Measurements from ENCODE around the gene ZNF775.

The ZNF775 gene

DNA sequence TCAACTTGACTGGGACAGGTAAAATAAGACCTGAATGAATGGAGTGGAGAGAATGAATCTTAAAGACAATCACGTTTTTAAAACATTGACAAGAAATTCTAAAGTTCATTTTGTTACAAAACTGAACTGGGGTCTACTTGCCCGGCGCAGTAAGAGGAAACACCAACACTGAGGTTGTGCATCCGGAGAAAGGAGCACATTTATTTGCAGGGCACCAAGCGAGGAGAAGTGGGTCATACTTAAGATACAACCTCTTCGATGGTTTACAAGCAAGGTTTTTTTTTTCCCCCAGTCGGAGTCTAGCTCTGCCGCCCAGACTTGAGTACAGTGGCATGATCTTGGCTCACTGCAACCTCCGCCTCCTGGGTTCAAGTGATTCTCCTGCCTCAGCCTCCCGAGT is 13.9 kb upstream of the ZNF775 start:
- H3K27me3 ChIP-seq (ENCODE audit: control insufficient read depth, insufficient read depth, low read length): no peaks in the 10 kb centered on the region

DNA sequence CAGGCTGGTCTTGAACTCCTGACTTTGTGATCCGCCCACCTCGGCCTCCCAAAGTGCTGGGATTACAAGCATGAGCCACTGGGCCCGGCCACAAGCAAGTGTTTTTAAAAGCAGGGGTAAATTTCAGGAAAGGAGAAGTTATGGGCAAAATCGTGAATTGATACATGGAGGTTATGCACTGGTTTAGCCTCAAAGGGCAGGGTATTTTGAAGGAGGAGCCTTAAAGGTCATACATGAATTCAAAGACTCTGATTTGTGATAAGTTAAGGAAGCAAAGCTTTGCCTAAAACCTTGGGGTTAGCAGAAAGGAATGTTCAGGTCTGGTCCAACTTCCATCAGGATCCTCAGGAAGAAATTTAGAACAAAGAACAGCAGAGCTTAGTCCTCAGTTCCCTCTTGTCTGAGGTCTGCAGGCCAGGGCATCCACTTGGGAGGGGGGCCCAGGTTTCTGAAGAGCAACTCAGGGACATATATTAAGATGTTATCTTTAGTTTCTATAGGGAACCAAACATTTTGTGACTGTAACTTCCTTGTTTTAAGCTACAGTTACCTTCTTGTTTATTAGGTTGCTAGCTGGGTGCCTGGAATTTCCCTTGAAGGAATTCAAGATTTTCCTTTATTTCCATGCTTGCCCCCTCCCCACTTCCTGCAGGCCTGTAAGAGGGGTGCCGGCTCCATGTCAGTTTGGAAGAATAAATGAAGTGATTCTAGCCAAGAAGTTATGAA is 13.3 kb upstream of the ZNF775 start:
- Histone ChIP-seq H3K4me1 (ENCODE audit: control insufficient read depth, insufficient read depth, low read length) (peaks cover 15% of the 10 kb centered on the region), H3K4me3 (ENCODE audit: low read length) (no peak overlapping the region), H3K36me3 (ENCODE audit: control insufficient read depth, insufficient read depth, low read length) (peaks cover 3% of the 10 kb centered on the region), H3K27me3 (ENCODE audit: control insufficient read depth, insufficient read depth, low read length) (no peaks in the 10 kb centered on the region), H3K9ac (ENCODE audit: low read length) (no peak overlapping the region), H3K27ac (ENCODE audit: low read depth, low read length) (no peak overlapping the region)

More for the DNA sequence above, 13.9 kb upstream of the ZNF775 start:
- Histone ChIP-seq H3K36me3 (ENCODE audit: control insufficient read depth, insufficient read depth, low read length) (no peaks in the 10 kb centered on the region), H3K9ac (ENCODE audit: low read length) (no peak overlapping the region), H3K27ac (ENCODE audit: low read depth, low read length) (no peak overlapping the region), H3K4me3 (ENCODE audit: low read length) (no peak overlapping the region), H3K4me1 (ENCODE audit: control insufficient read depth, insufficient read depth, low read length) (peaks cover 9% of the 10 kb centered on the region)

DNA sequence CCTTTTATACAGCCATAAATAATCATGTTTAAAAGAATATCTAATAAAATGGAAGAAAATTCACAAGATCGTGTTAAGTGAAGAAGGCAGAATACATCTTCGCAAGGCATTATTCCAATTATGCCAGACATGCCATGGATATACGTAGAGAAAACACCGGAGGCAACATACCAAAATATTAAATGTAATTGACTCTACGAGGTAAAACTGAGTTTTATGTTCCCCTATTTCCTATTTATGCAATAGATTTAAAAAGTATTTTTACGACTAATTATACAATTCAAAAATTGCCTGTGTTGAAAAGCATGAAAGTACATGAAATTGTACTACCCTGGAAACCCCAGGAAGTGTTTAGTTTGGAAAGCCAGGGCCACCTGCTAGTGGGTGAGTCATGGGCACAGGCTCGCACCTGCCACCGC is 11.4 kb upstream of the ZNF775 start:
- Histone ChIP-seq H3K36me3 (ENCODE audit: control insufficient read depth, insufficient read depth, low read length) (peaks cover 5% of the 10 kb centered on the region), H3K27me3 (ENCODE audit: control insufficient read depth, insufficient read depth, low read length) (no peaks in the 10 kb centered on the region), H3K27ac (ENCODE audit: low read depth, low read length) (peak overlapping the region; percentile 91), H3K4me3 (ENCODE audit: low read length) (peak overlapping the region; percentile 72), H3K4me1 (ENCODE audit: control insufficient read depth, insufficient read depth, low read length) (peaks cover 16% of the 10 kb centered on the region), H3K9ac (ENCODE audit: low read length) (peak overlapping the region; percentile 66)

GRCh38 chr7:150368096-150368883 is 10.8 kb upstream of the ZNF775 start, which contains the start of gene REPIN1:
REPIN1 (plus strand) TSS chr7:150368822; CDS start chr7:150369712, 890 bp downstream.
- peaks cover 10% of the 10 kb centered on the region for H3K36me3 ChIP-seq (ENCODE audit: control insufficient read depth, insufficient read depth, low read length)
- no peaks in the 10 kb centered on the region for H3K27me3 ChIP-seq (ENCODE audit: control insufficient read depth, insufficient read depth, low read length)
- H3K4me3 ChIP-seq (ENCODE audit: low read length): peak within 1 kb of the TSS; percentile 91
- H3K27ac ChIP-seq (ENCODE audit: low read depth, low read length): peak within 1 kb of the TSS; percentile 91
- peak within 1 kb of the TSS; percentile 66 for H3K9ac ChIP-seq (ENCODE audit: low read length)
- peaks cover 16% of the 10 kb centered on the region for H3K4me1 ChIP-seq (ENCODE audit: control insufficient read depth, insufficient read depth, low read length)

DNA sequence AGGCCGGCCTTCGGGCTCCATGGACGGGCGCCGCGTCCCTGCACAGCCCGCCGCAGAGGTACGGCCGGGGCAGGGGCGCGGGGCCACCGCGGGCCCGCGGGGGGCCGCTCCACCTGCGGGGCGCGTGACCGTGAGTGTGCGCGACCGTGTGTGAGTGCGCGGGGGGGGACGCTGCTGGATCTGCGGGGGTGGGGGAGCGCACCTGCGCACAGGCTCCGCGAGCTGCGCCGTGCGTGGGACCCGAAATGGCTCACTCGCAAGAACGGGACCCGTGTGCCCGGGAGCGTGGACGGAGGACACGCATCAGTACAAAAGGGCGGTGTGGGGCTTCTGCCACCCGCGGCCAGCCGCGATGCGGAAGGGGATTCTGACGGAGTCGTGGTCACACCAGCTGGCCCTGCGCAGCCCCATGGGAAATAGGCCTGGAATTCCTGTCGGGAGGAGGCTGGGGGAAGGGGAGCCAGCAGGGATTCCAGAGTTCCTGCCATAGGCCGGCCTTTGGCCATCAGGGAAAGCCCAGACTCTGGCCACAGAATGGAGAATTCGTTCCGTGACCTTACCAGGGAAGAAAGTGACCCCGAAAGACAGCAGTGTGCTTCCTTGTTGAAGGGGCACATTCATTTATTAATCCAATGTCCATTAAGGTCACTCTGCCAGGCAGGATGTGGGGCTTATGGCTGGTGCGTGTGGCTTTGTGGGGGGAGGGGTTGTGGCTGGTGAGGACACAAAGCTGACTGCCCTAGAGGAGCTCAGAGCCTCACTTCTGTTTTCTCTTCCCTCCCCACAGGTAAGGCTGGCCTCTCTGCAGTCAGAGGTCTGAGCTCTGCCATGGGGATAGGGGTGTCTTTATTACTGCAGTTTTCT is 10.0 kb upstream of the ZNF775 start:
- Histone ChIP-seq H3K36me3 (ENCODE audit: control insufficient read depth, insufficient read depth, low read length) (peaks cover 10% of the 10 kb centered on the region), H3K27me3 (ENCODE audit: control insufficient read depth, insufficient read depth, low read length) (no peaks in the 10 kb centered on the region), H3K27ac (ENCODE audit: low read depth, low read length) (peak overlapping the region; percentile 91), H3K4me3 (ENCODE audit: low read length) (peak overlapping the region; percentile 91), H3K4me1 (ENCODE audit: control insufficient read depth, insufficient read depth, low read length) (peaks cover 16% of the 10 kb centered on the region), H3K9ac (ENCODE audit: low read length) (peak overlapping the region; percentile 43)

DNA sequence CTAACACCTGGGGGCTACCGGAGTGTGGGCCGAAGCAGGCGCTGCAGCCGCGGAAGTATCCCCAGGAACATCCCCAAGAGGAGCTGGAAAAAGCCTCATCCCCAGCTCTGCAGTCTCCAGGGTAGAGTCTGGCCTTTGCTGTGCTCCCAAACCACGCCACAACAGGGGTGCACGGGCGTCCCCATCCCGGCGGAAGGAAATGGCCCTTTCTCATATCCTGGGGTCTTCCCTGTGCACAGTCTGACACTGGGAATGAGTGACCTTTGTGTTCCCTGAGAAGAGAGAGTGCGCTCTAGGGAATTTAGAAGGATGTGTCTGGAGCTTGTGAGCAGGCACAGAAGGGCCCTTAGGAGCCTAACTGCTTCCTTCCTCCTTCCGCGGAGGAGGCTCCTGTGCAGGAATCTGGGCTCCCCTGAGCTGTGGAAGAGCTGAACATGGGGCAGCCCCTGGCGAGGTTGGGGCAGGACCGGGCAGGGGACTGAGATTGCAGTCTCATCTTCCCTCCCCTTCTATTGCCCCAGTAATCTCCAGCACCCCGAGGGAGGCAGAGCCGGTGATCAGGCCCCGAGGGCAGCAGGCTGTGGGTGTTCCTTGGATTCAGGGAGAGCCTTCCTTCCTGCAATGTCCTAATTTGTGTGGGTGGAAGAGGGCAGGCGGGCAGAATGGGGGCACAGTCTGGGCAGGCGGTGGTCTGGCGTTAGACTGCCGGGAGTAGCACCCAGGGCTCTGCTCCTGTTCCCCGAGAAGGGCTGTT is 9.2 kb upstream of the ZNF775 start:
- H3K4me3 ChIP-seq (ENCODE audit: low read length): peak overlapping the region; percentile 91
- H3K4me1 ChIP-seq (ENCODE audit: control insufficient read depth, insufficient read depth, low read length): peaks cover 16% of the 10 kb centered on the region
- H3K36me3 ChIP-seq (ENCODE audit: control insufficient read depth, insufficient read depth, low read length): peaks cover 10% of the 10 kb centered on the region

GRCh38 chr7:150370612-150371071 is 8.5 kb upstream of the ZNF775 start:
- Histone ChIP-seq H3K4me3 (ENCODE audit: low read length) (peak overlapping the region; percentile 91), H3K9ac (ENCODE audit: low read length) (peak overlapping the region; percentile 11), H3K27me3 (ENCODE audit: control insufficient read depth, insufficient read depth, low read length) (no peaks in the 10 kb centered on the region), H3K4me1 (ENCODE audit: control insufficient read depth, insufficient read depth, low read length) (peaks cover 16% of the 10 kb centered on the region), H3K36me3 (ENCODE audit: control insufficient read depth, insufficient read depth, low read length) (peaks cover 10% of the 10 kb centered on the region), H3K27ac (ENCODE audit: low read depth, low read length) (no peak overlapping the region)

More for the DNA sequence above, 9.2 kb upstream of the ZNF775 start:
- peak overlapping the region; percentile 52 for H3K9ac ChIP-seq (ENCODE audit: low read length)
- peak overlapping the region; percentile 91 for H3K27ac ChIP-seq (ENCODE audit: low read depth, low read length)
- H3K27me3 ChIP-seq (ENCODE audit: control insufficient read depth, insufficient read depth, low read length): no peaks in the 10 kb centered on the region

DNA sequence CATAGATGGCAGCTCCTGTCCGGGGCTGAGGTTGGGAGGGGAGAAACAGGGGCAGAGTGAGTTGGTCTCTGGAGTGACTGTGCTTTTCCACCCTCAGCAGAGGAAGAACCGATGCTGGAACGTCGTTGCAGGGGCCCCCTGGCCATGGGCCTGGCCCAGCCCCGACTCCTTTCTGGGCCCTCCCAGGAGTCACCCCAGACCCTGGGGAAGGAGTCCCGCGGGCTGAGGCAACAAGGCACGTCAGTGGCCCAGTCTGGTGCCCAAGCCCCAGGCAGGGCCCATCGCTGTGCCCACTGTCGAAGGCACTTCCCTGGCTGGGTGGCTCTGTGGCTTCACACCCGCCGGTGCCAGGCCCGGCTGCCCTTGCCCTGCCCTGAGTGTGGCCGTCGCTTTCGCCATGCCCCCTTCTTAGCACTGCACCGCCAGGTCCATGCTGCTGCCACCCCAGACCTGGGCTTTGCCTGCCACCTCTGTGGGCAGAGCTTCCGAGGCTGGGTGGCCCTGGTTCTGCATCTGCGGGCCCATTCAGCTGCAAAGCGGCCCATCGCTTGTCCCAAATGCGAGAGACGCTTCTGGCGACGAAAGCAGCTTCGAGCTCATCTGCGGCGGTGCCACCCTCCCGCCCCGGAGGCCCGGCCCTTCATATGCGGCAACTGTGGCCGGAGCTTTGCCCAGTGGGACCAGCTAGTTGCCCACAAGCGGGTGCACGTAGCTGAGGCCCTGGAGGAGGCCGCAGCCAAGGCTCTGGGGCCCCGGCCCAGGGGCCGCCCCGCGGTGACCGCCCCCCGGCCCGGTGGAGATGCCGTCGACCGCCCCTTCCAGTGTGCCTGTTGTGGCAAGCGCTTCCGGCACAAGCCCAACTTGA is 7.8 kb upstream of the ZNF775 start:
- peaks cover 10% of the 10 kb centered on the region for H3K36me3 ChIP-seq (ENCODE audit: control insufficient read depth, insufficient read depth, low read length)
- no peaks in the 10 kb centered on the region for H3K27me3 ChIP-seq (ENCODE audit: control insufficient read depth, insufficient read depth, low read length)
- no peak overlapping the region for H3K9ac ChIP-seq (ENCODE audit: low read length)
- no peak overlapping the region for H3K27ac ChIP-seq (ENCODE audit: low read depth, low read length)
- peak overlapping the region; percentile 91 for H3K4me3 ChIP-seq (ENCODE audit: low read length)
- peaks cover 16% of the 10 kb centered on the region for H3K4me1 ChIP-seq (ENCODE audit: control insufficient read depth, insufficient read depth, low read length)

DNA sequence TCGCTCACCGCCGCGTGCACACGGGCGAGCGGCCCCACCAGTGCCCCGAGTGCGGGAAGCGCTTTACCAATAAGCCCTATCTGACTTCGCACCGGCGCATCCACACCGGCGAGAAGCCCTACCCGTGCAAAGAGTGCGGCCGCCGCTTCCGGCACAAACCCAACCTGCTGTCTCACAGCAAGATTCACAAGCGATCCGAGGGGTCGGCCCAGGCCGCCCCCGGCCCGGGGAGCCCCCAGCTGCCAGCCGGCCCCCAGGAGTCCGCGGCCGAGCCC is 7.2 kb upstream of the ZNF775 start:
- H3K36me3 ChIP-seq (ENCODE audit: control insufficient read depth, insufficient read depth, low read length): peaks cover 10% of the 10 kb centered on the region
- H3K9ac ChIP-seq (ENCODE audit: low read length): no peak overlapping the region
- H3K4me3 ChIP-seq (ENCODE audit: low read length): no peak overlapping the region
- peaks cover 16% of the 10 kb centered on the region for H3K4me1 ChIP-seq (ENCODE audit: control insufficient read depth, insufficient read depth, low read length)
- H3K27ac ChIP-seq (ENCODE audit: low read depth, low read length): no peak overlapping the region
- H3K27me3 ChIP-seq (ENCODE audit: control insufficient read depth, insufficient read depth, low read length): no peaks in the 10 kb centered on the region

GRCh38 chr7:150372271-150373048 is 6.7 kb upstream of the ZNF775 start:
- Histone ChIP-seq H3K36me3 (ENCODE audit: control insufficient read depth, insufficient read depth, low read length) (peaks cover 10% of the 10 kb centered on the region), H3K4me3 (ENCODE audit: low read length) (peak overlapping the region; percentile 46), H3K27me3 (ENCODE audit: control insufficient read depth, insufficient read depth, low read length) (no peaks in the 10 kb centered on the region), H3K27ac (ENCODE audit: low read depth, low read length) (peak overlapping the region; percentile 37), H3K4me1 (ENCODE audit: control insufficient read depth, insufficient read depth, low read length) (peaks cover 16% of the 10 kb centered on the region), H3K9ac (ENCODE audit: low read length) (peak overlapping the region; percentile 56)
